Measurements from ENCODE around the gene FNIP1.

DNA sequence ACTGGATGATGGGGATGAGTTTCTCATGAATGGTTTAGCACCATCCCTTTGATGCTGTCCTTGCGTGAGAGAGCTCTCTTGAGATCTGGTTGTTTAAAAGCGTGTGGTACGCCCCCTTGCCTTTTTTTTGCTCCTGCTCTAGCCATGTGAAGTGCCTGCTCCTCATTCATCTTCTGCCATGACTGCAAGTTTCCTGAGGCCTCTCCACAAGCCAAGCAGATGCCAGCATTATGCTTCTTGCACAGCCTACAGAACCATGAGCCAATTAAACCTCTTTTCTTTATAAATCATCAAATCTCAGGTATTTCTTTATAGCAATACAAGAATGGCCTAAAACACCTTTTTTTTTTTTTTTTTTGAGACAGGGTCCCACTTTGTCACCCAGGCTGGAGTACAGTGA lies 32.8 kb downstream of the FNIP1 start:
- TF ChIP-seq EP300 (IDR thresholded peaks at IDR 0.05; ENCODE audit: borderline replicate concordance in 1 of 2, low read depth in 1 of 2, low read length in 1 of 2) (no peak), SMC3 (IDR thresholded peaks at IDR 0.05; ENCODE audit: low read depth, low read length) (no peak), TAF1 (IDR thresholded peaks at IDR 0.05; ENCODE audit: borderline replicate concordance, low read depth, low read length) (no peak), CTCF (IDR thresholded peaks at IDR 0.05) (no peak), YY1 (IDR thresholded peaks at IDR 0.05; ENCODE audit: low read depth) (no peak), USF2 (IDR thresholded peaks at IDR 0.05; ENCODE audit: borderline replicate concordance, low read depth, low read length) (no peak), GABPA (IDR thresholded peaks at IDR 0.05; ENCODE audit: low read depth) (no peak)
- TF ChIP-seq, protein P1, sequence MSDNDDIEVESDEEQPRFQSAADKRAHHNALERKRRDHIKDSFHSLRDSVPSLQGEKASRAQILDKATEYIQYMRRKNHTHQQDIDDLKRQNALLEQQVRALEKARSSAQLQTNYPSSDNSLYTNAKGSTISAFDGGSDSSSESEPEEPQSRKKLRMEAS (IDR thresholded peaks at IDR 0.05; ENCODE audit: low read depth), result no peak
